GDM1 (cell line): Measurements from ENCODE around the gene MTOR.

Experiments used
- DNase-seq: peaks from one replicate; lab custom pipeline; 2025; lab: John Stamatoyannopoulos, UW

The MTOR gene

GRCh38 chr1:11062965-11063401, 199.4 kb downstream of the MTOR start:
- DNase-seq, result no peak

GRCh38 chr1:11061652-11062365, 200.5 kb downstream of the MTOR start:
- DNase-seq, result no peak

GRCh38 chr1:11059968-11060830, 202.2 kb downstream of the MTOR start, which contains the start of gene SRM:
Gene SRM, minus strand, starts transcription at chr1:11060018. Its CDS starts 75 bp downstream, at chr1:11059943.
- DNase-seq, result peak; percentile 95

GRCh38 chr1:11059155-11059967, 203.0 kb downstream of the MTOR start:
- no peak for DNase-seq

GRCh38 chr1:11058595-11059154, 203.7 kb downstream of the MTOR start:
- no peak for DNase-seq

GRCh38 chr1:11058026-11058425, 204.3 kb downstream of the MTOR start:
- no peak for DNase-seq

GRCh38 chr1:11057477-11057876, 204.9 kb downstream of the MTOR start:
- DNase-seq, result no peak
